Measurements from ENCODE around the gene CYP27B1.

DNA sequence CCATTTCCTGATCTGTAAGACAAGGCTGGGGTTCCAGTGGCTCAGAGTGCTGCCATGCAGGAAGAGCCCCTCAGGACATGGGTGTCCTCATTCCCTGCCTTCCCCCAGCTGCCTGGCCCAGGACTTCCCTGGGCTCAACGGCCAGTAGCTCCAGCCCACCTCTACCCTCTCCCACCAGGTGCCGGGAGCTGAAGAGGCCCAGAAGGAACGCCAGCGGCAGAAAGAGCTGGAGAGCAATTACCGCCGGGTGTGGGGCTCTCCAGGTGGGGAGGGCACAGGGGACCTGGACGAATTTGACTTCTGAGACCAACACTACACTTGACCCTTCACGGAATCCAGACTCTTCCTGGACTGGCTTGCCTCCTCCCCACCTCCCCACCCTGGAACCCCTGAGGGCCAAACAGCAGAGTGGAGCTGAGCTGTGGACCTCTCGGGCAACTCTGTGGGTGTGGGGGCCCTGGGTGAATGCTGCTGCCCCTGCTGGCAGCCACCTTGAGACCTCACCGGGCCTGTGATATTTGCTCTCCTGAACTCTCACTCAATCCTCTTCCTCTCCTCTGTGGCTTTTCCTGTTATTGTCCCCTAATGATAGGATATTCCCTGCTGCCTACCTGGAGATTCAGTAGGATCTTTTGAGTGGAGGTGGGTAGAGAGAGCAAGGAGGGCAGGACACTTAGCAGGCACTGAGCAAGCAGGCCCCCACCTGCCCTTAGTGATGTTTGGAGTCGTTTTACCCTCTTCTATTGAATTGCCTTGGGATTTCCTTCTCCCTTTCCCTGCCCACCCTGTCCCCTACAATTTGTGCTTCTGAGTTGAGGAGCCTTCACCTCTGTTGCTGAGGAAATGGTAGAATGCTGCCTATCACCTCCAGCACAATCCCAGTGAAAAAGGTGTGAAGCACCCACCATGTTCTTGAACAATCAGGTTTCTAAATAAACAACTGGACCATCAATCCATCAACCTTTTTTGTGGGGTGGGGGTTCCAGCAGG is 46.0 kb downstream of the CYP27B1 start:
- TF ChIP-seq, protein P1, sequence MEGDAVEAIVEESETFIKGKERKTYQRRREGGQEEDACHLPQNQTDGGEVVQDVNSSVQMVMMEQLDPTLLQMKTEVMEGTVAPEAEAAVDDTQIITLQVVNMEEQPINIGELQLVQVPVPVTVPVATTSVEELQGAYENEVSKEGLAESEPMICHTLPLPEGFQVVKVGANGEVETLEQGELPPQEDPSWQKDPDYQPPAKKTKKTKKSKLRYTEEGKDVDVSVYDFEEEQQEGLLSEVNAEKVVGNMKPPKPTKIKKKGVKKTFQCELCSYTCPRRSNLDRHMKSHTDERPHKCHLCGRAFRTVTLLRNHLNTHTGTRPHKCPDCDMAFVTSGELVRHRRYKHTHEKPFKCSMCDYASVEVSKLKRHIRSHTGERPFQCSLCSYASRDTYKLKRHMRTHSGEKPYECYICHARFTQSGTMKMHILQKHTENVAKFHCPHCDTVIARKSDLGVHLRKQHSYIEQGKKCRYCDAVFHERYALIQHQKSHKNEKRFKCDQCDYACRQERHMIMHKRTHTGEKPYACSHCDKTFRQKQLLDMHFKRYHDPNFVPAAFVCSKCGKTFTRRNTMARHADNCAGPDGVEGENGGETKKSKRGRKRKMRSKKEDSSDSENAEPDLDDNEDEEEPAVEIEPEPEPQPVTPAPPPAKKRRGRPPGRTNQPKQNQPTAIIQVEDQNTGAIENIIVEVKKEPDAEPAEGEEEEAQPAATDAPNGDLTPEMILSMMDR (IDR thresholded peaks at IDR 0.05): no peak
- TF ChIP-seq POLR2A (IDR thresholded peaks at IDR 0.05): no peak
